Measurements from ENCODE around the gene CEP128. TPM values are rescaled to one million over a fixed set of nuclear protein-coding genes. Genes with fewer than 3 reads are reported as not detected.

Gene CEP128
- total RNA-seq, 1 experiment from 2014 or later = 16.4 TPM

DNA sequence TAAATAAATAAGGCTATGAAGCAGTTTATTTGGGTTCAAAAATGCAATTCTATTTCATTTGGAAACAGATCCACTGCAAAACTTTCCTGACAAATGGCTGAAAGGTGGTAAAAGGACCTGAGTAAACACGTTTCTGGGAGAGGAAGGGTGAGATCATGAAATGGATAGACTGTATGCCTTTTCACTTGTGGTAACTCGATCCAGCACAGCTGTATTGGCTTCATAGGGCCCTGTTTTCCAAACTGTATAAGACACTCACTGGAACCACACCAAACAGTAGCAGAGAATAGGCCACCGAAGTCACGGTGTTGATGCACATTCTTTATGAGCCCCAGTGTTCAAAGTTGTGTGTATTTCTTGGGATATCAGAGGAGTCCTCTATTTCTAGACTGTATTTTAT, 405.1 kb downstream of the CEP128 start (continued):
- TF ChIP-seq POLR2AphosphoS5 (IDR thresholded peaks at IDR 0.05; ENCODE audit: low read depth, low read length) = no peak
- TF ChIP-seq SRF (IDR thresholded peaks at IDR 0.05; ENCODE audit: low read depth) = no peak
- TF ChIP-seq, protein P1, sequence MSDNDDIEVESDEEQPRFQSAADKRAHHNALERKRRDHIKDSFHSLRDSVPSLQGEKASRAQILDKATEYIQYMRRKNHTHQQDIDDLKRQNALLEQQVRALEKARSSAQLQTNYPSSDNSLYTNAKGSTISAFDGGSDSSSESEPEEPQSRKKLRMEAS (IDR thresholded peaks at IDR 0.05) = no peak
- TF ChIP-seq ELF1 (IDR thresholded peaks at IDR 0.05; ENCODE audit: borderline replicate concordance, low read depth) = no peak
- no peak for TF ChIP-seq EZH2 (IDR thresholded peaks at IDR 0.05)
- no peak for TF ChIP-seq EGR1 (IDR thresholded peaks at IDR 0.05; ENCODE audit: low read depth)

DNA sequence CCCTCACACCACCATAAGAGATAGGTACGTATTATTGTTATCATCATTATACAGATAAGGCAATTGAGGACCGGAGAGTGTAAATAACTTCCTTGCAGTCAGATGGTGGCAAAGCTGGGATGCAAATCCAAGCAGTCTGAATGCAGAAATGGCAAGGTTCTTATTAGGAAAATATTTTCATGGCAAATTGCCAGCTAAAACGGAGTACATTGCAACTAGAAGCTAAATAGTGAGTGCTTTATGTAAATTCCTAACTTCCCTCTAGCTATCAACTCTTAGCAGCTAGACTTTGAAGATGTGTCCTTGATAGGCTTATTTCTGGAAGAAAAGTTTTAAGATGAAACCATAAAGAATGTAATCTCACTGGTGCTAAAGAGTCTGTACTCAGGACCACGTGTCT, 406.4 kb downstream of the CEP128 start:
- no peak overlapping the region for H2AFZ ChIP-seq (ENCODE audit: low read depth, low read length, poor library complexity, severe bottlenecking)
- no peaks in the 10 kb centered on the region for H3K4me1 ChIP-seq (ENCODE audit: control insufficient read depth in 1 of 2, insufficient read depth in 2 of 2, low read length in 2 of 2)
- no peaks in the 10 kb centered on the region for H3K9me3 ChIP-seq (ENCODE audit: control insufficient read depth in 1 of 2, insufficient read depth in 1 of 2, low read depth in 1 of 2, low read length in 2 of 2)
- no TSS peak for BruUV-seq (replicated peaks)
- no peak overlapping the region for H3K27ac ChIP-seq (ENCODE audit: low read depth, low read length)
- no peaks in the 10 kb centered on the region for H3K79me2 ChIP-seq (ENCODE audit: insufficient read depth, low read length)
- TF ChIP-seq ZFX (IDR thresholded peaks at IDR 0.05) (no peak), CBX3 (IDR thresholded peaks at IDR 0.05; ENCODE audit: low read depth) (no peak), SRF (IDR thresholded peaks at IDR 0.05; ENCODE audit: low read depth) (no peak), TCF7L2 (IDR thresholded peaks at IDR 0.05; ENCODE audit: borderline replicate concordance, extremely low read depth, insufficient read depth, insufficient read length) (no peak), SP1 (IDR thresholded peaks at IDR 0.05; ENCODE audit: low read depth) (no peak)
- TF ChIP-seq, protein P2, sequence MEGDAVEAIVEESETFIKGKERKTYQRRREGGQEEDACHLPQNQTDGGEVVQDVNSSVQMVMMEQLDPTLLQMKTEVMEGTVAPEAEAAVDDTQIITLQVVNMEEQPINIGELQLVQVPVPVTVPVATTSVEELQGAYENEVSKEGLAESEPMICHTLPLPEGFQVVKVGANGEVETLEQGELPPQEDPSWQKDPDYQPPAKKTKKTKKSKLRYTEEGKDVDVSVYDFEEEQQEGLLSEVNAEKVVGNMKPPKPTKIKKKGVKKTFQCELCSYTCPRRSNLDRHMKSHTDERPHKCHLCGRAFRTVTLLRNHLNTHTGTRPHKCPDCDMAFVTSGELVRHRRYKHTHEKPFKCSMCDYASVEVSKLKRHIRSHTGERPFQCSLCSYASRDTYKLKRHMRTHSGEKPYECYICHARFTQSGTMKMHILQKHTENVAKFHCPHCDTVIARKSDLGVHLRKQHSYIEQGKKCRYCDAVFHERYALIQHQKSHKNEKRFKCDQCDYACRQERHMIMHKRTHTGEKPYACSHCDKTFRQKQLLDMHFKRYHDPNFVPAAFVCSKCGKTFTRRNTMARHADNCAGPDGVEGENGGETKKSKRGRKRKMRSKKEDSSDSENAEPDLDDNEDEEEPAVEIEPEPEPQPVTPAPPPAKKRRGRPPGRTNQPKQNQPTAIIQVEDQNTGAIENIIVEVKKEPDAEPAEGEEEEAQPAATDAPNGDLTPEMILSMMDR (IDR thresholded peaks at IDR 0.05 in 2 of 3, conservative IDR thresholded peaks at IDR 0.05 in 1 of 3; ENCODE audit: borderline replicate concordance in 1 of 3, insufficient read depth in 1 of 3, low read depth in 2 of 3, low read length in 2 of 3) = no peak
- TF ChIP-seq, protein P3, sequence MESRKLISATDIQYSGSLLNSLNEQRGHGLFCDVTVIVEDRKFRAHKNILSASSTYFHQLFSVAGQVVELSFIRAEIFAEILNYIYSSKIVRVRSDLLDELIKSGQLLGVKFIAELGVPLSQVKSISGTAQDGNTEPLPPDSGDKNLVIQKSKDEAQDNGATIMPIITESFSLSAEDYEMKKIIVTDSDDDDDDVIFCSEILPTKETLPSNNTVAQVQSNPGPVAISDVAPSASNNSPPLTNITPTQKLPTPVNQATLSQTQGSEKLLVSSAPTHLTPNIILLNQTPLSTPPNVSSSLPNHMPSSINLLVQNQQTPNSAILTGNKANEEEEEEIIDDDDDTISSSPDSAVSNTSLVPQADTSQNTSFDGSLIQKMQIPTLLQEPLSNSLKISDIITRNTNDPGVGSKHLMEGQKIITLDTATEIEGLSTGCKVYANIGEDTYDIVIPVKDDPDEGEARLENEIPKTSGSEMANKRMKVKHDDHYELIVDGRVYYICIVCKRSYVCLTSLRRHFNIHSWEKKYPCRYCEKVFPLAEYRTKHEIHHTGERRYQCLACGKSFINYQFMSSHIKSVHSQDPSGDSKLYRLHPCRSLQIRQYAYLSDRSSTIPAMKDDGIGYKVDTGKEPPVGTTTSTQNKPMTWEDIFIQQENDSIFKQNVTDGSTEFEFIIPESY (IDR thresholded peaks at IDR 0.05; ENCODE audit: extremely low read depth, insufficient replicate concordance, low read length) = no peak
- no peak overlapping the region for H3K4me3 ChIP-seq (replicated peaks in 1 of 2; ENCODE audit: low read depth in 1 of 2, low read length in 2 of 2)
- DNase-seq (ENCODE audit: low read depth, low spot score) (no peak), ATAC-seq (no peak)
- intact Hi-C loops (cut with micrococcal nuclease) = no loop called here
- H4K20me1 ChIP-seq (ENCODE audit: insufficient read depth) = no peaks in the 10 kb centered on the region
- H3K9me2 ChIP-seq (ENCODE audit: insufficient read depth) = no peaks in the 10 kb centered on the region
- no peaks in the 10 kb centered on the region for H3K27me3 ChIP-seq (ENCODE audit: insufficient read depth, low read length)
- ChIA-PET POLR2A (interaction anchor here (0.7 kb wide), 1 partner anchor 1446 kb away, joined by 3 read pairs; no protein-coding TSS in a partner anchor), RAD21 (ENCODE audit: low non-redundant PET in 1 of 2, low total read pairs in 2 of 2, uncharacterized antibody in 2 of 2, unreplicated experiment in 2 of 2) (no interaction called here), CTCF (no interaction called here)
- no peak overlapping the region for H3K4me2 ChIP-seq (ENCODE audit: low read length)
- no peaks in the 10 kb centered on the region for H3K36me3 ChIP-seq (ENCODE audit: control insufficient read depth in 1 of 2, insufficient read depth in 2 of 2, low read length in 2 of 2)
- H3K9ac ChIP-seq (ENCODE audit: low read length) = no peak overlapping the region

Measured in HCT116 (cell line).